ENCODE data around the gene PLCB1. TPM values are rescaled to one million over a fixed set of nuclear protein-coding genes. Genes with fewer than 3 reads are reported as not detected.
"Not testable (repeated sequence)": the region's sequence is repeated elsewhere in the genome, so short reads cannot be mapped to it uniquely, and the experiment has no call there.

Gene PLCB1
- total RNA-seq, 1 donor = 46.5 TPM

GRCh38 chr20:8368670-8369069 is 236.6 kb downstream of the PLCB1 start:
- H3K4me3 ChIP-seq (ENCODE audit: low read depth, low read length) = no peak overlapping the region
- TF ChIP-seq, protein P1, sequence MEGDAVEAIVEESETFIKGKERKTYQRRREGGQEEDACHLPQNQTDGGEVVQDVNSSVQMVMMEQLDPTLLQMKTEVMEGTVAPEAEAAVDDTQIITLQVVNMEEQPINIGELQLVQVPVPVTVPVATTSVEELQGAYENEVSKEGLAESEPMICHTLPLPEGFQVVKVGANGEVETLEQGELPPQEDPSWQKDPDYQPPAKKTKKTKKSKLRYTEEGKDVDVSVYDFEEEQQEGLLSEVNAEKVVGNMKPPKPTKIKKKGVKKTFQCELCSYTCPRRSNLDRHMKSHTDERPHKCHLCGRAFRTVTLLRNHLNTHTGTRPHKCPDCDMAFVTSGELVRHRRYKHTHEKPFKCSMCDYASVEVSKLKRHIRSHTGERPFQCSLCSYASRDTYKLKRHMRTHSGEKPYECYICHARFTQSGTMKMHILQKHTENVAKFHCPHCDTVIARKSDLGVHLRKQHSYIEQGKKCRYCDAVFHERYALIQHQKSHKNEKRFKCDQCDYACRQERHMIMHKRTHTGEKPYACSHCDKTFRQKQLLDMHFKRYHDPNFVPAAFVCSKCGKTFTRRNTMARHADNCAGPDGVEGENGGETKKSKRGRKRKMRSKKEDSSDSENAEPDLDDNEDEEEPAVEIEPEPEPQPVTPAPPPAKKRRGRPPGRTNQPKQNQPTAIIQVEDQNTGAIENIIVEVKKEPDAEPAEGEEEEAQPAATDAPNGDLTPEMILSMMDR (IDR thresholded peaks at IDR 0.05; ENCODE audit: insufficient read depth, low read length) = no peak
- DNase-seq (ENCODE audit: low read depth) = no peak

DNA sequence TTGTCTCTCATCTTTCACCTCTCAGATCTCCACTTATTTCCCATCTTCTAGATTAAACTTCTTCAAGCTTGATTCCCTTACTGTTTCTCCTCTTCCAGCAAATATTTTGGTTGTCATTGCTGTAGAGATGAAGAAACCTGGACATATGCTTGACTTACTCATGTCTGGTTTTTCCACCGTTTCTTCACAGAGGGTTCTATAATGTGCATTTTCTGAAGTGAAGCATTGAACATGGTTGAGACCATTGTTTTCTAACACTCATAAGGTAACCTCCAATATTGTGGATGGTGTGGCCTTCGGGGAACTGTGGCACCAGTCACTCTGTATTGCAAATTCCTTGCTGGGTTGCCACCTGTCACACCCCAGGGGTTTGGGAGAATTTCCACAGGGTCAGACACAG is 237.2 kb downstream of the PLCB1 start:
- no peak overlapping the region for H3K4me3 ChIP-seq (ENCODE audit: low read depth, low read length)
- TF ChIP-seq, protein P1 (IDR thresholded peaks at IDR 0.05; ENCODE audit: insufficient read depth, low read length) = no peak
- no peak for DNase-seq (ENCODE audit: low read depth)

DNA sequence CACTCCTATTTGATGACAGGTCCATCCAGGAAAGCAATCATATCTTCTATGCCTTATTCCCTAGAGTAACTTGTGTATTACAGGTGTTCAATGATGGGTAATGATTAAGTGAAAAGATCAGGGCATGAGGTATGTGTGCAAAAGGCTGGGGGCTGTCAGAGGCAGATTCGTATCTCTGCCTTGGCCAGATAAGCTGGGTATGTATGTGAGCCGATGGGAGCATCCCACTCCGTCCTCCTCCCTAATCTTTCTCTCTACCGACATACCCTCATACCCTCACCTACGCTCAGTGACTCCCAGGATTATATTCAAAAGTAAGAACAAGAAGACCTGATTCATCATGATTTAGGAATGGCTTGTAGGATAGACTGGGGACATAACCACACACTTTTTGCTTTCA is 238.7 kb downstream of the PLCB1 start:
- no peak for DNase-seq (ENCODE audit: low read depth)
- TF ChIP-seq, protein P1 (IDR thresholded peaks at IDR 0.05; ENCODE audit: insufficient read depth, low read length) = no peak
- no peak overlapping the region for H3K4me3 ChIP-seq (ENCODE audit: low read depth, low read length)

DNA sequence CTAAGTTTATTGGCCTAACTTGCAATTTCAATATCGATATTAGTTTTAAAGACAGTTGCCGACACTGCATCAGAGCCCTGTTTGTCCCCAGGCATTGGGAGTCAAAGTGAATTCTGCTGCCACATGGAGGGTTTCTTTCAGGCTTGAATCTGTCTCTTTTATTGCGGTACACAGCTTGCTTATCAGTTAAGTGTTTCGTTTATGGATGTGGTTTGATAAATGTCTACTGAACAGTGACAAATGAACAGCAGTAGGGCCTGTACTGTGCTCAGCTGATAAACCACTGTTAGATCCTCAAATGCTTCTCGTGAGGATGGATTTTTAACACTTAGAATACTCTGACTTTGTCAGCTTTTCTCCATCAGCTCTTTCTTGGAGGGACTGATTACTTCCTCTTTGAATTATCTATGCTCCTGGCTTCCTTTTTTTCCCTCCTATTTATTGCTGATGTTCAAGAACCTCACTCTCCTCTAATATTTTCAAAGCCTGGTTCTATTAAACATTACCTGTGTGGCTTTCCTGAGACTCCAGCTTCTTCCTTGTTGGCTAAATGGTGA is 240.8 kb downstream of the PLCB1 start:
- H3K4me3 ChIP-seq (ENCODE audit: low read depth, low read length) = no peak overlapping the region
- TF ChIP-seq, protein P1 (IDR thresholded peaks at IDR 0.05; ENCODE audit: insufficient read depth, low read length) = no peak
- no peak for DNase-seq (ENCODE audit: low read depth)

- DNase-seq (ENCODE audit: low read depth) = no peak
- H3K4me3 ChIP-seq (ENCODE audit: low read depth, low read length) = no peak overlapping the region
- TF ChIP-seq, protein P1 (IDR thresholded peaks at IDR 0.05; ENCODE audit: insufficient read depth, low read length) = no peak
Observed at GRCh38 chr20:8373579-8373978, 241.5 kb downstream of the PLCB1 start.

GRCh38 chr20:8375898-8376297 is 243.8 kb downstream of the PLCB1 start:
- DNase-seq (ENCODE audit: low read depth) = peak; percentile 7
- H3K4me3 ChIP-seq (ENCODE audit: low read depth, low read length) = no peak overlapping the region
- TF ChIP-seq, protein P1 (IDR thresholded peaks at IDR 0.05; ENCODE audit: insufficient read depth, low read length) = no peak

- TF ChIP-seq, protein P1 (IDR thresholded peaks at IDR 0.05; ENCODE audit: insufficient read depth, low read length) = no peak
- DNase-seq (ENCODE audit: low read depth) = no peak
- no peak overlapping the region for H3K4me3 ChIP-seq (ENCODE audit: low read depth, low read length)
Observed at GRCh38 chr20:8376940-8377339, 244.9 kb downstream of the PLCB1 start.

GRCh38 chr20:8379125-8379524 is 247.1 kb downstream of the PLCB1 start:
- not testable (repeated sequence) for DNase-seq (ENCODE audit: low read depth); H3K4me3 ChIP-seq (ENCODE audit: low read depth, low read length)
